ENCODE results near the gene TMEM88.
"Not testable (repeated sequence)": the region's sequence is repeated elsewhere in the genome, so short reads cannot be mapped to it uniquely, and the experiment has no call there.

Gene TMEM88

DNA sequence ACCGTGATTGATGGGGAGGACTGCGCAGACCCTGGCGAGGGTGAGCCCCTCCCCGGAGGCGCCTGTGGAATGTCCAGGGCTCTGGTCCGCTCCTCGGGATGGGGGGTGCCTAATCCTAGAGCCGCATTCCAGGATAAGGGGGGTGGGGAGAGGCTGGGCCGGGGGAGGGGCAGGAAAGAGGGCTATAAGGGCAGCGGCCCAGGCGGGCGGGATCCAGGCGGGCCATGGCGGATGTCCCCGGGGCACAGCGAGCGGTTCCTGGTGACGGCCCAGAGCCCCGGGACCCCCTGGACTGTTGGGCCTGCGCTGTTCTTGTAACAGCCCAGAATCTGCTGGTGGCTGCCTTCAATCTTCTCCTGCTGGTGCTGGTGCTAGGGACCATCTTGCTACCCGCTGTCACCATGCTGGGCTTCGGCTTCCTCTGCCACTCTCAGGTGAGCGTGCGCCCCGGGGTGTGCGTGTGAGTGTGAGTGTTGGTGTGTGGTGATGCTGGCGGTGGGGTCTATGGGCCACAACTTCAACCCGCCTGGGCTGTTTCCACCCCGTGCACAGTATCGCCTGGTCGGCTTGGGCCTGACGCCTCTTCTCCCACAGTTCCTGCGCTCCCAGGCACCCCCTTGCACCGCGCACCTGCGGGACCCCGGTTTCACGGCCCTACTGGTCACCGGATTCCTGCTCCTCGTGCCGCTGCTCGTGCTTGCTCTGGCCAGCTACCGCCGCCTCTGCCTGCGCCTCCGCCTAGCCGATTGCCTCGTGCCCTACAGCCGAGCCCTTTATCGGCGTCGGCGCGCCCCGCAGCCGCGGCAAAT, at the start of gene TMEM88:
Gene TMEM88, plus strand, starts transcription at position 216 of the 809 bp plus-strand sequence. Its CDS starts 9 bp downstream, at position 225.
- DNase-seq (ENCODE audit: low read depth in 2 of 2, low spot score in 1 of 2): no peak

- no peak for DNase-seq (ENCODE audit: low read depth in 2 of 2, low spot score in 1 of 2)
Measured at GRCh38 chr17:7806587-7806986, 48.3 kb upstream of the TMEM88 start.

GRCh38 chr17:7807206-7807605, 47.7 kb upstream of the TMEM88 start:
- DNase-seq (ENCODE audit: low read depth in 2 of 2, low spot score in 1 of 2): no peak

GRCh38 chr17:7809086-7809790, 45.6 kb upstream of the TMEM88 start:
- DNase-seq (ENCODE audit: low read depth in 2 of 2, low spot score in 1 of 2): no peak

GRCh38 chr17:7809791-7810343, 45.0 kb upstream of the TMEM88 start:
- DNase-seq (ENCODE audit: low read depth in 2 of 2, low spot score in 1 of 2): not testable (repeated sequence)

DNA sequence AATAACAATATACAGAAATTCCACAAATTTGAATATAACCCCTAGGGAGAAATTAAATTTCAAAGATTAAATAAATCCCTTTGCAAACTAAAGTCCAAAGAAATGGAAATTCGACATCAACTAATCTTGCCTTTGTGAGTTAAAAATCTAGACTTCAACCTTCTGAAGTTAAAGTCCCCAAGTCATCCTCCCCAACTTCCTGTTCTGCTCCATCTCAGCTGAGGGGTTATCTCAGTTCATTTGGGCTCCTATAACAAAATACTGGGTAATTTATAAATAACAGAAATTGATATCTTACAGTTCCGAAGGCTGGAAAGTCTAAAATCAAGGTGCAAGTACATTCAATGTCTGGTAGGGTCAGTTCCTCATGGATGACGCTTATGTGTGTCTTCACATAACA, 43.6 kb upstream of the TMEM88 start:
- no peak for DNase-seq (ENCODE audit: low read depth in 2 of 2, low spot score in 1 of 2)

- DNase-seq (ENCODE audit: low read depth in 2 of 2, low spot score in 1 of 2): no peak
Measured at GRCh38 chr17:7814969-7815368, 39.9 kb upstream of the TMEM88 start.

- no peak for DNase-seq (ENCODE audit: low read depth in 2 of 2, low spot score in 1 of 2)
Measured at GRCh38 chr17:7816926-7817642, 37.8 kb upstream of the TMEM88 start.

- DNase-seq (ENCODE audit: low read depth in 2 of 2, low spot score in 1 of 2): no peak
Measured at GRCh38 chr17:7817643-7817964, 37.3 kb upstream of the TMEM88 start.

DNA sequence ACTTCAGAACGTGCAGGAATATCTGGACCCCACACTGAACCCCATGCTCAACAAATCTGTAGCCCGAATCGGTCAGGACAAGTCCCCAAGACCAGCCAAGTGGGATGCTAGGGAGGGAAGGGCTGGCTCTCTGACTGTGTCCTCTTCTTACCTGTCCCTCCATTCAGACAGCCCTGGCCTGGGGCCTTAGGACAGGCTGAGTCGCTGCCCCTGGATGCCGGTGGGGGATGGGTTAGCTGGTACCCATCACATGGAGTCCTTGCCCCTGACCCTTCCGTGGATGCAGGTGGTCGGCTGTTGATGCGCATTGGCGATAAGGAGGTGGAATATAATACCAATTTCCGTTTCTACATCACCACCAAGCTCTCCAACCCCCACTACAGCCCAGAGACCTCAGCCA, 36.8 kb upstream of the TMEM88 start:
- DNase-seq (ENCODE audit: low read depth in 2 of 2, low spot score in 1 of 2): no peak

DNA sequence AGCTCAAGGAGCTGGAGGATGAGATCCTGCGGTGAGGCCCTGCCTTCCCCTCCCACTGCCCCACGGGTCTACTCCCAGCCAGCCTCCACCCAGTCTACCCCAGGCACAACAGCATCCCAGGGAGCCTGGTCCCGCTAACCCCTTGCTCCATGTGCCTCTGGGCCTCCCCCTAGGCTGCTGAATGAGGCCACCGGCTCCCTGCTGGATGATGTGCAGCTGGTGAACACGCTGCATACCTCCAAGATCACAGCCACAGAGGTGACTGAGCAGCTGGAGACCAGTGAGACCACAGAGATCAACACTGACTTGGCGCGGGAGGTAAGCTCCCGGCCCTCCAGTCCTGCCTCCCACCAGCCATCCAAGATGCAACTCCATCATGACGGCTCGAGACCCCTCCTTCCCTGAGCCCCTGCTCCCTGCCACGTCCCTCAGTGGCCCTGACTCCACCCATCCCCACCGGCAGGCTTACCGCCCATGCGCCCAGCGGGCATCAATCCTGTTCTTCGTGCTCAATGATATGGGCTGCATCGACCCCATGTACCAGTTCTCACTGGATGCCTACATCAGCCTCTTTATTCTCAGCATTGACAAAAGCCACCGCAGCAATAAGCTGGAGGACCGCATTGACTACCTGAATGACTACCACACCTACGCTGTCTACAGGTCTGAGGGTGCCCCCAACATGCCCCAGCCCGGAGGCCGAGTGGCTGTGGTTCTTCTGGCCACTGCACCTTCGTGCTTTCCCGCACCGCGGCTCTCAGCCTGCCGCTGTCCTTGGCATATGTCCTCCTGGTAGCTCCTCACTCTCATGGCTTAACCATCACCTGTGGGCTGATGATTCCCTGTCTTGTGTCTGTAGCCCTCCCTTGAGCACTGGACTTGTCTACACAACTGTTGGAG, 35.9 kb upstream of the TMEM88 start:
- no peak for DNase-seq (ENCODE audit: low read depth in 2 of 2, low spot score in 1 of 2)

DNA sequence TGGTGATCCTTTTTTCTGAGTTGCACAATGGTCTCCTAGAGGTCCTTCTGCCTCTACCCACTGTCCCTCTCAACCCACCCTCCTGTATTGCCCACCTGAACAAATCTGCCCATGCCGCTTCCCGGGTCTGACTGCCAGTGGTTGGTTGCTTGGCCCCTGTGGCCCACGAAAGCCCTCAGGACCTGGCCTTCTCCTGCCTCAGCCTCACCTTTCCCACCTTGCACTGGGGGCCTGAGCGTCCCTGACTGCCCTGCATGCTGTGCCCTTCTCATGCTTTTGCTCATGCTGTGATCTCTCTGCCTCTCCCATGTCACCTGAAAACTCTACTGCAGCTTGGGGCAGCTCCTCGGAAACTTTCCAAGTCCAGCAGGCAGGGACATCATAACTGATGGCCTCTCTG, 34.6 kb upstream of the TMEM88 start:
- DNase-seq (ENCODE audit: low read depth in 2 of 2, low spot score in 1 of 2): no peak

DNA sequence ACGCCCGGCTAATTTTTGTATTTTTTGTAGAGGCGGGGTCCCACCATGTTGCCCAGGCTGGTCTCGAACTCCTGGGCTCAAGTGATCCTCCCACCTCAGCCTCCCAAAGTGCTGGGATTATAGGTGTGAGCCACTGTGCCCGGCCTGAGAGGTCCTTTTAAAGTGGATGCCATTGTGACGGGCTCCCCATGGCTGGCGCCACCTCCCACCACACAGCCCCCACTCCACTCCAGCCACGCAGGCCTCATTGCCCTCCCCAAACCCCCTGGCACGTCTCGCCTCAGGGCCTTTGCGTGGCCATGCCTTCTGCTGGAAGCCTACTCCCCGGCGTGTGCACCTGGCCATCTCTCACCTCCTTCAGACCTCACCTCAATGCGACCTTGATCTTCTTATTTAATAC, 32.7 kb upstream of the TMEM88 start:
- no peak for DNase-seq (ENCODE audit: low read depth in 2 of 2, low spot score in 1 of 2)

GRCh38 chr17:7823581-7824001, 31.3 kb upstream of the TMEM88 start:
- no peak for DNase-seq (ENCODE audit: low read depth in 2 of 2, low spot score in 1 of 2)

GRCh38 chr17:7824021-7824924, 30.6 kb upstream of the TMEM88 start:
- no peak for DNase-seq (ENCODE audit: low read depth in 2 of 2, low spot score in 1 of 2)

GRCh38 chr17:7825206-7825990, 29.5 kb upstream of the TMEM88 start:
- DNase-seq (ENCODE audit: low read depth in 2 of 2, low spot score in 1 of 2): no peak

GRCh38 chr17:7830616-7831015, 24.2 kb upstream of the TMEM88 start:
- DNase-seq (ENCODE audit: low read depth in 2 of 2, low spot score in 1 of 2): no peak

- DNase-seq (ENCODE audit: low read depth in 2 of 2, low spot score in 1 of 2): no peak
Measured at GRCh38 chr17:7831233-7831632, 23.6 kb upstream of the TMEM88 start.

GRCh38 chr17:7832431-7832830, 22.4 kb upstream of the TMEM88 start:
- no peak for DNase-seq (ENCODE audit: low read depth in 2 of 2, low spot score in 1 of 2)
